Measurements from ENCODE around the gene ABCC4.
"Not testable (repeated sequence)": the region's sequence is repeated elsewhere in the genome, so short reads cannot be mapped to it uniquely, and the experiment has no call there.

The ABCC4 gene

DNA sequence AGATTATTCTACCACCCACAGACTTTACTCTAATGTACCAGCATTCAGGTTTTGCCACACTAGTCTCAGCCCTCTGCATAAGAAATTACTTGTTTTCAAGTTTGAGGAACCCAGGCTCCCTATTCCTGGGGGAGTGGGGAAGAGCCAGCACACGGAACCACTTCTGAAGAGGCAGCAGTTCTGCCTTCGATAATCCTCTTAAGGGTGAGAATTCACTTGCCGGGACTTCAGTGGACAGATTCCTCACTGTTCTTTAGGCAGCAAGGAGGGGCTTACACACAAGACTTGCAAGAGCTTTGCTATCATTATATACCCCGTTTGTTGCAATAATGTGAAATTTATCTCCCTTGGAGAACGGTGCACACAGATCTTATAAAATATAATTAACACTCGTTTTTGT lies 133.1 kb downstream of the ABCC4 start:
- Histone ChIP-seq H3K4me3 (no peak overlapping the region), H3K27ac (no peak overlapping the region), H3K9me3 (ENCODE audit: low read depth, low read length) (no peaks in the 10 kb centered on the region), H3K36me3 (ENCODE audit: insufficient read depth, low read length) (0 out of 2 replicates have a peak, but pooled peaks cover 3% of the 10 kb centered on the region), H3K9ac (ENCODE audit: insufficient read length) (no peak overlapping the region)
- no peak for TF ChIP-seq FOXP2 (optimal IDR thresholded peaks at IDR 0.05; ENCODE audit: control extremely low read depth, extremely low read length, insufficient read depth)
- no peak for TF ChIP-seq EZH2 (IDR thresholded peaks at IDR 0.05)
- no peak for TF ChIP-seq POLR2AphosphoS5 (IDR thresholded peaks at IDR 0.05; ENCODE audit: borderline replicate concordance, low read depth, low read length)
- no peak for DNase-seq (ENCODE audit: low read depth, low spot score)

GRCh38 chr13:95167003-95167402 lies 134.2 kb downstream of the ABCC4 start:
- DNase-seq (ENCODE audit: low read depth, low spot score); H3K27ac ChIP-seq; H3K9me3 ChIP-seq (ENCODE audit: low read depth, low read length); H3K9ac ChIP-seq (ENCODE audit: insufficient read length); H3K4me3 ChIP-seq; H3K36me3 ChIP-seq (ENCODE audit: insufficient read depth, low read length): not testable (repeated sequence)

- Histone ChIP-seq H3K4me3 (no peak overlapping the region), H3K27ac (no peak overlapping the region), H3K9me3 (ENCODE audit: low read depth, low read length) (no peaks in the 10 kb centered on the region), H3K36me3 (ENCODE audit: insufficient read depth, low read length) (peaks cover 9% of the 10 kb centered on the region; the same call in 1 of the 2 replicates), H3K9ac (ENCODE audit: insufficient read length) (no peak overlapping the region)
- TF ChIP-seq EZH2 (IDR thresholded peaks at IDR 0.05) (no peak), POLR2AphosphoS5 (IDR thresholded peaks at IDR 0.05; ENCODE audit: borderline replicate concordance, low read depth, low read length) (no peak), FOXP2 (optimal IDR thresholded peaks at IDR 0.05; ENCODE audit: control extremely low read depth, extremely low read length, insufficient read depth) (no peak)
- DNase-seq (ENCODE audit: low read depth, low spot score) = no peak
Observed at GRCh38 chr13:95164830-95165229, 136.4 kb downstream of the ABCC4 start.

DNA sequence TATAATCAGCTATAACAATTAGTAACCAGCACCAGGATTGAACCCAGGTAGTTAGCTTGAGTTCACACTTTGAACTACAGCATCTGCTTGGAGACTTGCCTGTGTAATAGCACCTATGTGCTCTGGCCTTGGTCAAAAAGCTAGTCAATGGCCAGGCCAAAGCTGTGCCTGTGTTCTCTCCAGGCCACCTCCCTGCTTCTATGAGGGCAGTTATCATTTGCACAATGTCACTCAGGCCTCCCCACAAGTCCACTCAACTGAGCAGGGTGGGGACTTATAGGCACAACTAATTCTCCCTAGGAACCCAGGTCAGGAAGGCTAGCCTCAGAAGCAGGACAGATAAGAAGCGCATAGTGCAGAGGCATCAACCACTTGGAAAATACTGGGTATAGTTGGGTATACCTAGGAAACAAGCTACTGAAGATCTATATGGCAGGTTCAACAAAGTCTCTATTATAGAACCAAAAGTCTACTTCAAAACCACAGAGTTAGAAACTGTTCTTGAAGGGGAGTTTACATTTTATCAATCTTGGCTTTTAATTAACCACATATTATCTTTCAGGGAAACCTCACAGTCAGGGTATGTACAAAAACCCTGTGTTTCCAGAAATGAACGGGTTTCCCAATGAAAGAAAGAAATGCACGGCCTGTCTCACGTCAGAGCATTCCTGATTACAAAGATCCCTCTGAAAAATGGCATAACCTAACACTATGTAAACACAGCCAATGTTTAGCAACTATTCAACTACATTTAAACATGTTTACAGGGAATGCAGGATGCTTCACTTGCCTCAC lies 140.9 kb downstream of the ABCC4 start:
- Histone ChIP-seq H3K9ac (ENCODE audit: insufficient read length) (no peak overlapping the region), H3K27ac (no peak overlapping the region)

GRCh38 chr13:95159458-95159857 lies 141.8 kb downstream of the ABCC4 start:
- no peak for DNase-seq (ENCODE audit: low read depth, low spot score)
- Histone ChIP-seq H3K9ac (ENCODE audit: insufficient read length) (no peak overlapping the region), H3K36me3 (ENCODE audit: insufficient read depth, low read length) (peaks cover 6% of the 10 kb centered on the region; the same call in 1 of the 2 replicates), H3K9me3 (ENCODE audit: low read depth, low read length) (no peaks in the 10 kb centered on the region), H3K4me3 (no peak overlapping the region), H3K27ac (no peak overlapping the region)
- TF ChIP-seq EZH2 (IDR thresholded peaks at IDR 0.05) = no peak
- TF ChIP-seq FOXP2 (optimal IDR thresholded peaks at IDR 0.05; ENCODE audit: control extremely low read depth, extremely low read length, insufficient read depth) = no peak
- no peak for TF ChIP-seq POLR2AphosphoS5 (IDR thresholded peaks at IDR 0.05; ENCODE audit: borderline replicate concordance, low read depth, low read length)

More for the DNA sequence above, 140.9 kb downstream of the ABCC4 start:
- no peak for DNase-seq (ENCODE audit: low read depth, low spot score)
- TF ChIP-seq FOXP2 (optimal IDR thresholded peaks at IDR 0.05; ENCODE audit: control extremely low read depth, extremely low read length, insufficient read depth) (no peak), EZH2 (IDR thresholded peaks at IDR 0.05) (no peak), POLR2AphosphoS5 (IDR thresholded peaks at IDR 0.05; ENCODE audit: borderline replicate concordance, low read depth, low read length) (no peak)
- Histone ChIP-seq H3K36me3 (ENCODE audit: insufficient read depth, low read length) (peaks cover 6% of the 10 kb centered on the region; the same call in 1 of the 2 replicates), H3K9me3 (ENCODE audit: low read depth, low read length) (no peaks in the 10 kb centered on the region), H3K4me3 (no peak overlapping the region)

DNA sequence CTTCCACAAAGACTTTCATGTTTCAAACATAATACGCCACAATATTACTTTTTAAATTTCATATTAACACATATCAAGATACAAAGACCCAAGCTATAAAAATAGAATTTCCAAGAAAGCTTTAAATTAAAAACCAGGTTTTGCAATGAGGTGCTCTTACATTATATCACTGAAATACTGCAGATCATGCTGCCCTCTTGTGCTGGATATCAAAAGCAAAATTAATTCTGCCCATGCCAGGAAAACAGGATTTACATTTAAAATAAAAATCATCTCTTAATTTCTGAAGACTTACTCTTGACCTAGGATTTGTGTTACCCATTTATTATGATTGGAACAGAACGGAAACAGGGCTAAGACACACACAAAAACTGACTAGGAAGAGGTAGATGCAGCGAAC lies 145.0 kb downstream of the ABCC4 start:
- Histone ChIP-seq H3K36me3 (ENCODE audit: insufficient read depth, low read length) (peaks cover 5% of the 10 kb centered on the region; the same call in 1 of the 2 replicates), H3K27ac (no peak overlapping the region), H3K9me3 (ENCODE audit: low read depth, low read length) (no peaks in the 10 kb centered on the region), H3K9ac (ENCODE audit: insufficient read length) (no peak overlapping the region), H3K4me3 (no peak overlapping the region)
- TF ChIP-seq EZH2 (IDR thresholded peaks at IDR 0.05) = no peak
- TF ChIP-seq FOXP2 (optimal IDR thresholded peaks at IDR 0.05; ENCODE audit: control extremely low read depth, extremely low read length, insufficient read depth) = no peak
- no peak for TF ChIP-seq POLR2AphosphoS5 (IDR thresholded peaks at IDR 0.05; ENCODE audit: borderline replicate concordance, low read depth, low read length)
- DNase-seq (ENCODE audit: low read depth, low spot score) = no peak

DNA sequence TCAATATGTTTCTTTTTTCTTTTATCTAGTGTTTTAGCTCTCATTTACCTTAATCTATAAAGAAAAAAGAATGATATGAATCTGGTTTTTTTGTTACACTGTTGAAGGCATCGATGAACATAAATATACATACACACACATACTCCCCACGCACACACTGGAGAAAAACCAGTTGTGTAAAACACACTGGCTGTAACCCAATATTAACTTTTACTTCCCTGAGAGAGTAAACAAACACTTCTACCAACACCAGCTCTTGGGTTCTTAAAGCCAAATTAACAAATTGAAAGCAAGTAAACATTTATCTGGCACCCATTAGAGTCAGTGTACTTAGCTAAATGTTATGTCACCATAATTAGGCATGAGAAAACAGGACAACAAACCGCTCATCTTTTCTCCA lies 145.7 kb downstream of the ABCC4 start:
- TF ChIP-seq EZH2 (IDR thresholded peaks at IDR 0.05) = no peak
- no peak for TF ChIP-seq POLR2AphosphoS5 (IDR thresholded peaks at IDR 0.05; ENCODE audit: borderline replicate concordance, low read depth, low read length)
- TF ChIP-seq FOXP2 (optimal IDR thresholded peaks at IDR 0.05; ENCODE audit: control extremely low read depth, extremely low read length, insufficient read depth) = no peak
- no peak for DNase-seq (ENCODE audit: low read depth, low spot score)
- no peak overlapping the region for H3K9ac ChIP-seq (ENCODE audit: insufficient read length)
- no peaks in the 10 kb centered on the region; the same call in 1 of the 2 replicates for H3K36me3 ChIP-seq (ENCODE audit: insufficient read depth, low read length)
- H3K27ac ChIP-seq = no peak overlapping the region
- no peak overlapping the region for H3K4me3 ChIP-seq
- no peaks in the 10 kb centered on the region for H3K9me3 ChIP-seq (ENCODE audit: low read depth, low read length)

GRCh38 chr13:95155093-95155492 lies 146.2 kb downstream of the ABCC4 start:
- TF ChIP-seq POLR2AphosphoS5 (IDR thresholded peaks at IDR 0.05; ENCODE audit: borderline replicate concordance, low read depth, low read length) = no peak
- no peak for TF ChIP-seq FOXP2 (optimal IDR thresholded peaks at IDR 0.05; ENCODE audit: control extremely low read depth, extremely low read length, insufficient read depth)
- no peak for TF ChIP-seq EZH2 (IDR thresholded peaks at IDR 0.05)
- no peaks in the 10 kb centered on the region for H3K36me3 ChIP-seq (ENCODE audit: insufficient read depth, low read length)
- no peak overlapping the region for H3K9ac ChIP-seq (ENCODE audit: insufficient read length)
- no peaks in the 10 kb centered on the region for H3K9me3 ChIP-seq (ENCODE audit: low read depth, low read length)
- DNase-seq (ENCODE audit: low read depth, low spot score) = no peak
- H3K27ac ChIP-seq = no peak overlapping the region
- H3K4me3 ChIP-seq = no peak overlapping the region

Data from SK-N-MC (cell line).